H9 (cell line): Measurements from ENCODE around the gene WDR81. TPM values are rescaled to one million over a fixed set of nuclear protein-coding genes. Genes with fewer than 3 reads are reported as not detected.
A peak's percentile ranks its signal among the peaks of the same experiment; 100 is the strongest.

Source experiments
- DNase-seq: peaks from one replicate; pipeline ENCODE4 v3.0.0-alpha.2; 2017
- H2AFZ ChIP-seq: one replicate; pipeline ENCODE4 v1.6.1; 2013; ENCODE audit warnings: mild to moderate bottlenecking, low read length, control low read depth, moderate library complexity
- H2AK5ac ChIP-seq: 2 replicates; pipeline ENCODE4 v1.6.1; 2013; ENCODE audit warnings: low read length, control low read depth, mixed read lengths; ENCODE audit not compliant: insufficient read length
- H2BK120ac ChIP-seq: one replicate; pipeline ENCODE4 v1.6.1; 2013; ENCODE audit warnings: low read depth, mild to moderate bottlenecking, low read length, control low read depth, inconsistent platforms; ENCODE audit not compliant: poor library complexity, severe bottlenecking
- H2BK12ac ChIP-seq: 2 replicates; pipeline ENCODE4 v1.6.1; 2013; ENCODE audit warnings: low read length, control low read depth, mixed read lengths, low read depth; ENCODE audit not compliant: insufficient read length
- H2BK15ac ChIP-seq: 2 replicates; pipeline ENCODE4 v1.6.1; 2013; ENCODE audit warnings: low read depth, low read length, control low read depth
- H2BK20ac ChIP-seq: one replicate; pipeline ENCODE4 v1.6.1; 2013; ENCODE audit warnings: low read depth, mild to moderate bottlenecking, low read length, control low read depth, inconsistent platforms; ENCODE audit not compliant: poor library complexity, severe bottlenecking
- H2BK5ac ChIP-seq: 2 replicates; pipeline ENCODE4 v1.6.1; 2013; ENCODE audit warnings: low read length, control low read depth, mixed read lengths; ENCODE audit not compliant: insufficient read length
- H3K14ac ChIP-seq: 2 replicates; pipeline ENCODE4 v1.6.1; 2013; ENCODE audit warnings: low read length, control low read depth; ENCODE audit not compliant: insufficient read depth
- H3K18ac ChIP-seq: 2 replicates; pipeline ENCODE4 v1.6.1; 2013; ENCODE audit warnings: low read depth, mild to moderate bottlenecking, mixed read lengths, low read length, control low read depth; ENCODE audit not compliant: insufficient read length
- H3K23ac ChIP-seq: 2 replicates; pipeline ENCODE4 v1.6.1; 2013; ENCODE audit warnings: low read length, control low read depth, mixed read lengths, low read depth; ENCODE audit not compliant: insufficient read length
- H3K23me2 ChIP-seq: 2 replicates; pipeline ENCODE4 v1.6.1; 2013; ENCODE audit warnings: low read depth, mild to moderate bottlenecking, mixed read lengths, low read length, control low read depth; ENCODE audit not compliant: insufficient read length, poor library complexity, severe bottlenecking
- H3K27ac ChIP-seq: 2 replicates; pipeline ENCODE4 v1.5.1; 2013; ENCODE audit warnings: low read length, control low read depth, mixed read lengths, low read depth; ENCODE audit not compliant: insufficient read length
- H3K27me3 ChIP-seq: 2 replicates; pipeline ENCODE4 v1.6.1; 2013; ENCODE audit warnings: low read length, control low read depth, inconsistent platforms; ENCODE audit not compliant: insufficient read depth
- H3K4ac ChIP-seq: 2 replicates; pipeline ENCODE4 v1.6.1; 2013; ENCODE audit warnings: low read depth, mild to moderate bottlenecking, control low read depth, inconsistent platforms, low read length, moderate library complexity
- H3K4me1 ChIP-seq: 2 replicates; pipeline ENCODE4 v1.6.1; 2013; ENCODE audit warnings: low read length, control low read depth, inconsistent platforms; ENCODE audit not compliant: insufficient read depth
- H3K4me2 ChIP-seq: 2 replicates; pipeline ENCODE4 v1.6.1; 2013; ENCODE audit warnings: low read length, control low read depth, mixed read lengths; ENCODE audit not compliant: insufficient read length, insufficient read depth
- H3K56ac ChIP-seq: 2 replicates; pipeline ENCODE4 v1.6.1; 2013; ENCODE audit warnings: low read depth, mild to moderate bottlenecking, mixed read lengths, low read length, control low read depth; ENCODE audit not compliant: insufficient read length
- H3K79me1 ChIP-seq: 2 replicates; pipeline ENCODE4 v1.6.1; 2013; ENCODE audit warnings: low read depth, mild to moderate bottlenecking, moderate library complexity, low read length, control low read depth, inconsistent platforms; ENCODE audit not compliant: insufficient read depth, poor library complexity, severe bottlenecking
- H3K79me2 ChIP-seq: 2 replicates; pipeline ENCODE4 v1.6.1; 2013; ENCODE audit warnings: low read length, control low read depth, inconsistent platforms; ENCODE audit not compliant: insufficient read depth
- H3K9ac ChIP-seq: 2 replicates; pipeline ENCODE4 v1.6.1; 2013; ENCODE audit warnings: low read length, control low read depth, mixed read lengths; ENCODE audit not compliant: insufficient read length; ENCODE audit errors: extremely low read depth
- H3K9me3 ChIP-seq: one replicate; pipeline ENCODE4 v1.6.1; 2013; ENCODE audit warnings: low read depth, low read length, inconsistent platforms; ENCODE audit not compliant: control insufficient read depth
- H3T11ph ChIP-seq: one replicate; pipeline ENCODE4 v1.6.1; 2013; ENCODE audit warnings: mild to moderate bottlenecking, low read length, control low read depth, inconsistent platforms
- H4K20me1 ChIP-seq: one replicate; pipeline ENCODE4 v1.6.1; 2013; ENCODE audit not compliant: control insufficient read depth, insufficient read length, insufficient read depth
- H4K5ac ChIP-seq: 2 replicates; pipeline ENCODE4 v1.6.1; 2013; ENCODE audit warnings: low read depth, mild to moderate bottlenecking, mixed read lengths, low read length, control low read depth; ENCODE audit not compliant: insufficient read length
- H4K8ac ChIP-seq: replicated peaks from 2 replicates; pipeline ENCODE4 v1.6.1; 2013; ENCODE audit warnings: low read length, control low read depth, mixed read lengths, low read depth; ENCODE audit not compliant: insufficient read length
- H4K91ac ChIP-seq: 2 replicates; pipeline ENCODE4 v1.6.1; 2013; ENCODE audit warnings: low read depth, mild to moderate bottlenecking, moderate library complexity, mixed read lengths, low read length, control low read depth; ENCODE audit not compliant: insufficient read length
- H3K27ac Mint-ChIP-seq, 3 experiments: 2 replicates in 2 of 3; 3 replicates in 1 of 3; pipeline ENCODE4 v1.8.0; 2020 to 2021; ENCODE audit warnings: mixed read lengths in 3 of 3, mild to moderate bottlenecking in 1 of 3, moderate library complexity in 1 of 3
- H3K27me3 Mint-ChIP-seq: 2 replicates; pipeline ENCODE4 v1.8.0; 2021; ENCODE audit warnings: low read depth, mild to moderate bottlenecking, moderate library complexity, mixed read lengths
- H3K36me3 Mint-ChIP-seq, 3 experiments: 2 replicates in 2 of 3; 3 replicates in 1 of 3; pipeline ENCODE4 v1.8.0; 2020 to 2021; ENCODE audit warnings: low read depth in 3 of 3, mixed read lengths in 3 of 3; ENCODE audit not compliant: insufficient read depth in 1 of 3
- H3K4me1 Mint-ChIP-seq, 2 experiments: 2 replicates each; pipeline ENCODE4 v1.8.0; 2020; ENCODE audit warnings: mixed read lengths in 2 of 2
- H3K4me3 Mint-ChIP-seq, 2 experiments: 2 replicates in 1 of 2; 3 replicates in 1 of 2; pipeline ENCODE4 v1.8.0; 2020 to 2021; ENCODE audit warnings: mild to moderate bottlenecking in 2 of 2, mixed read lengths in 2 of 2, moderate library complexity in 1 of 2
- H3K9me3 Mint-ChIP-seq, 2 experiments: 2 replicates in 1 of 2; 3 replicates in 1 of 2; pipeline ENCODE4 v1.8.0; 2020; ENCODE audit warnings: mild to moderate bottlenecking in 2 of 2, mixed read lengths in 2 of 2, moderate library complexity in 1 of 2
- WGBS: extraction: QIAGEN DNeasy Blood & Tissue Kit; methylation state at CpG from one replicate; pipeline ENCODE4 v1.1.7; 2013; ENCODE audit warnings: missing lambda C conversion rate, low lambda C conversion rate, mixed read lengths; ENCODE audit not compliant: insufficient read length; ENCODE audit errors: extremely low coverage; 5-methylcytosine and 5-hydroxymethylcytosine counted together
- total RNA-seq: library from RNA; stranded (reverse); gene quantifications from 2 replicates; pipeline ENCODE4 v1.2.1, GENCODE V29; 2021
- TF ChIP-seq, protein P1 (sequence below): fragments of 200-600 bp; sonication (generic); conservative IDR thresholded peaks from 3 replicates; pipeline ENCODE4 v1.8.0; 2021; ENCODE audit warnings: antibody characterized with exemption, mild to moderate bottlenecking

The WDR81 gene
- total RNA-seq, 1 experiment from 2014 or later = 20.2 TPM

GRCh38 chr17:1684378-1685189 is 39.9 kb upstream of the WDR81 start, which contains the start of gene PRPF8:
TSS of gene PRPF8 (minus strand) at chr17:1684867. CDS start at chr17:1684571, 296 bp downstream.
- Mint-ChIP-seq H3K4me3 (peak within 1 kb of the TSS; percentile 99), H3K27me3 (no peaks in the 10 kb centered on the region), H3K9me3 (peaks cover 4% of the 10 kb centered on the region in 2 experiments; a peak in 4 of 5 replicates), H3K27ac (peak within 1 kb of the TSS; percentile 95 to 100 (median 96)), H3K36me3 (peaks cover 43 to 52% (median 47%) of the 10 kb centered on the region in 3 experiments), H3K4me1 (peaks cover 13 to 15% of the 10 kb centered on the region in 2 experiments)
- no peak within 1 kb of the TSS for H3K56ac ChIP-seq
- H4K8ac ChIP-seq = no peak within 1 kb of the TSS
- no peaks in the 10 kb centered on the region for H3K4me1 ChIP-seq
- no peak within 1 kb of the TSS for H4K91ac ChIP-seq
- no peak within 1 kb of the TSS for H2AK5ac ChIP-seq
- H3K79me1 ChIP-seq = peaks cover 5% of the 10 kb centered on the region
- H2BK15ac ChIP-seq = no peak within 1 kb of the TSS
- no CpG with 5 or more reads among the region's 72 CpGs for WGBS
- H2BK5ac ChIP-seq = no peak within 1 kb of the TSS
- no peaks in the 10 kb centered on the region for H4K20me1 ChIP-seq
- no peak within 1 kb of the TSS for H3T11ph ChIP-seq
- no peak within 1 kb of the TSS for H2BK120ac ChIP-seq
- no peaks in the 10 kb centered on the region for H3K9me3 ChIP-seq
- peak within 1 kb of the TSS; percentile 67 for H3K9ac ChIP-seq
- H3K4me2 ChIP-seq = peak within 1 kb of the TSS; percentile 71
- peak; percentile 99 for DNase-seq
- TF ChIP-seq, protein P1, sequence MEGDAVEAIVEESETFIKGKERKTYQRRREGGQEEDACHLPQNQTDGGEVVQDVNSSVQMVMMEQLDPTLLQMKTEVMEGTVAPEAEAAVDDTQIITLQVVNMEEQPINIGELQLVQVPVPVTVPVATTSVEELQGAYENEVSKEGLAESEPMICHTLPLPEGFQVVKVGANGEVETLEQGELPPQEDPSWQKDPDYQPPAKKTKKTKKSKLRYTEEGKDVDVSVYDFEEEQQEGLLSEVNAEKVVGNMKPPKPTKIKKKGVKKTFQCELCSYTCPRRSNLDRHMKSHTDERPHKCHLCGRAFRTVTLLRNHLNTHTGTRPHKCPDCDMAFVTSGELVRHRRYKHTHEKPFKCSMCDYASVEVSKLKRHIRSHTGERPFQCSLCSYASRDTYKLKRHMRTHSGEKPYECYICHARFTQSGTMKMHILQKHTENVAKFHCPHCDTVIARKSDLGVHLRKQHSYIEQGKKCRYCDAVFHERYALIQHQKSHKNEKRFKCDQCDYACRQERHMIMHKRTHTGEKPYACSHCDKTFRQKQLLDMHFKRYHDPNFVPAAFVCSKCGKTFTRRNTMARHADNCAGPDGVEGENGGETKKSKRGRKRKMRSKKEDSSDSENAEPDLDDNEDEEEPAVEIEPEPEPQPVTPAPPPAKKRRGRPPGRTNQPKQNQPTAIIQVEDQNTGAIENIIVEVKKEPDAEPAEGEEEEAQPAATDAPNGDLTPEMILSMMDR = no peak
- H3K23ac ChIP-seq = no peak within 1 kb of the TSS
- H3K14ac ChIP-seq = no peak within 1 kb of the TSS; the same call in 1 of the 2 replicates
- peak within 1 kb of the TSS; percentile 51 for H3K18ac ChIP-seq
- H4K5ac ChIP-seq = no peak within 1 kb of the TSS
- H3K23me2 ChIP-seq = peaks cover 3% of the 10 kb centered on the region
- peaks cover 5% of the 10 kb centered on the region; the same call in 1 of the 2 replicates for H3K79me2 ChIP-seq
- no peak within 1 kb of the TSS for H2BK20ac ChIP-seq
- no peak within 1 kb of the TSS for H2AFZ ChIP-seq
- H3K27me3 ChIP-seq = 0 out of 2 replicates have a peak, but pooled peaks cover 3% of the 10 kb centered on the region
- H3K27ac ChIP-seq = no peak within 1 kb of the TSS
- no peak within 1 kb of the TSS for H2BK12ac ChIP-seq
- no peak within 1 kb of the TSS for H3K4ac ChIP-seq
